Upper lobe of left lung (tissue), 4 donors: ENCODE results near the gene OSBPL10.
A peak's percentile ranks its signal among the peaks of the same experiment; 100 is the strongest.

Experiments used
- POLR2AphosphoS5 ChIP-seq, 2 donors: sonication (generic); formaldehyde crosslinking; IDR thresholded peaks; one replicate each; pipeline ENCODE4 v1.5.1; 2017; ENCODE audit warnings: antibody characterized with exemption in 2 of 2
- TF ChIP-seq, protein P1 (sequence below), 6 experiments: fragments of 450-650 bp in 4 of 6; fragments of 200-600 bp in 2 of 6; sonication (generic) in 2 of 6; IDR thresholded peaks; one replicate each; pipeline ENCODE4 v1.5.1; 2016 to 2019; ENCODE audit warnings: antibody characterized with exemption in 6 of 6

DNA sequence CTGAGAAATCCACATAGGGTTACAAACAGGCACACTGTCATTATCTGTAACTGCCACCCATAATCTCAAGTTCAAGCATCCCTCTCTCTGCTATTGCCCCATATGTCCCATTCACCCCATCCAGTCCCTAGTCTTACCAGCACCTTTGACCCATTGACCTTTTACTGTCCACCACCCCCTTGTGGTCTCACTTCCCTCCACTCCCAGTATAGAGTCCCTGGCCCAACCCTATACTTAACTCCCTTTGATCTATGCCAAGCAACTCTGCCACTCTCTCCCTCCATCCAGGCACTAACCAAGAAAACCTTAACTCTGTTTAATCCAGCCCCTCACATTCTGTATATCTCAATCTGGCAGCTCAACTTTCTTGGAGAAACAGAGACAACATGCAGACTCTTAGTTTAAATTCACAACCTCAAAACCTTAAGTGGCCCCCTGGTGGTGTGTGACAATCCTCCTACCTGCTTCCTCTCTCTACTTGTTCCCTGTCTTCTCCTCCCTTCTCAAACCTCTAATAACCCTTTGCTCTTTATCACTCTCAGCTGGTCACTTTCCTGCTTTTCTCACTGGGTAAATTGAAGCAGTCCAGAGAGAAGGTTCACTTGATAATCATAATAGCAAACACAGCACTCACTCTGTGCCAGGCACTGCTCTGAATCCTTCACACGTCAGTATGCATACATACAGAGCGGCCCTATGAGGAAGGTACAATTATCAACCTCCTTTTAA is 285.6 kb downstream of the OSBPL10 start:
- TF ChIP-seq POLR2AphosphoS5 (IDR thresholded peaks at IDR 0.05), result no peak
- TF ChIP-seq, protein P1, sequence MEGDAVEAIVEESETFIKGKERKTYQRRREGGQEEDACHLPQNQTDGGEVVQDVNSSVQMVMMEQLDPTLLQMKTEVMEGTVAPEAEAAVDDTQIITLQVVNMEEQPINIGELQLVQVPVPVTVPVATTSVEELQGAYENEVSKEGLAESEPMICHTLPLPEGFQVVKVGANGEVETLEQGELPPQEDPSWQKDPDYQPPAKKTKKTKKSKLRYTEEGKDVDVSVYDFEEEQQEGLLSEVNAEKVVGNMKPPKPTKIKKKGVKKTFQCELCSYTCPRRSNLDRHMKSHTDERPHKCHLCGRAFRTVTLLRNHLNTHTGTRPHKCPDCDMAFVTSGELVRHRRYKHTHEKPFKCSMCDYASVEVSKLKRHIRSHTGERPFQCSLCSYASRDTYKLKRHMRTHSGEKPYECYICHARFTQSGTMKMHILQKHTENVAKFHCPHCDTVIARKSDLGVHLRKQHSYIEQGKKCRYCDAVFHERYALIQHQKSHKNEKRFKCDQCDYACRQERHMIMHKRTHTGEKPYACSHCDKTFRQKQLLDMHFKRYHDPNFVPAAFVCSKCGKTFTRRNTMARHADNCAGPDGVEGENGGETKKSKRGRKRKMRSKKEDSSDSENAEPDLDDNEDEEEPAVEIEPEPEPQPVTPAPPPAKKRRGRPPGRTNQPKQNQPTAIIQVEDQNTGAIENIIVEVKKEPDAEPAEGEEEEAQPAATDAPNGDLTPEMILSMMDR (IDR thresholded peaks at IDR 0.05), result peak in 1 of 6 experiments; percentile 16
